A204.1 (cell line): ENCODE data around the gene WHRN.

Experiments
- FAIRE-seq: peaks from 2 replicates; lab custom pipeline; 2012; peaks lifted over from hg19 to GRCh38; lab: Jason Lieb, UNC

Gene WHRN

GRCh38 chr9:114505187-114506081, at the start of gene WHRN:
Gene WHRN (minus strand): TSS chr9:114505473. CDS start chr9:114504801, 672 bp downstream.
- FAIRE-seq = no peak

GRCh38 chr9:114553202-114553601, 47.9 kb upstream of the WHRN start:
- FAIRE-seq = no peak

GRCh38 chr9:114552706-114553105, 47.4 kb upstream of the WHRN start:
- FAIRE-seq = no peak

GRCh38 chr9:114551750-114552685, 46.7 kb upstream of the WHRN start:
- FAIRE-seq = no peak

- no peak for FAIRE-seq
Measured at GRCh38 chr9:114549697-114550330, 44.5 kb upstream of the WHRN start.

- no peak for FAIRE-seq
Measured at GRCh38 chr9:114546851-114547250, 41.6 kb upstream of the WHRN start.

GRCh38 chr9:114545055-114545454, 39.8 kb upstream of the WHRN start:
- no peak for FAIRE-seq

- no peak for FAIRE-seq
Measured at GRCh38 chr9:114539701-114540380, 34.6 kb upstream of the WHRN start.

- FAIRE-seq = no peak
Measured at GRCh38 chr9:114538241-114538640, 33.0 kb upstream of the WHRN start.

GRCh38 chr9:114532561-114533237, 27.4 kb upstream of the WHRN start:
- no peak for FAIRE-seq

GRCh38 chr9:114529285-114529684, 24.0 kb upstream of the WHRN start:
- FAIRE-seq = no peak

- no peak for FAIRE-seq
Measured at GRCh38 chr9:114526807-114527206, 21.5 kb upstream of the WHRN start.

GRCh38 chr9:114525513-114525912, 20.2 kb upstream of the WHRN start:
- FAIRE-seq = no peak

- no peak for FAIRE-seq
Measured at GRCh38 chr9:114524247-114524681, 19.0 kb upstream of the WHRN start.

GRCh38 chr9:114522847-114523246, 17.6 kb upstream of the WHRN start:
- no peak for FAIRE-seq

GRCh38 chr9:114522286-114522685, 17.0 kb upstream of the WHRN start:
- FAIRE-seq = no peak

GRCh38 chr9:114521846-114522245, 16.6 kb upstream of the WHRN start:
- FAIRE-seq = no peak

GRCh38 chr9:114518599-114519022, 13.3 kb upstream of the WHRN start:
- no peak for FAIRE-seq

- FAIRE-seq = no peak
Measured at GRCh38 chr9:114518120-114518519, 12.8 kb upstream of the WHRN start.

- no peak for FAIRE-seq
Measured at GRCh38 chr9:114516913-114517312, 11.6 kb upstream of the WHRN start.

- no peak for FAIRE-seq
Measured at GRCh38 chr9:114515528-114515927, 10.3 kb upstream of the WHRN start.
